Cardiac fibroblast (primary cell): ENCODE data around the gene CMPK1.
"Not testable (repeated sequence)": the region's sequence is repeated elsewhere in the genome, so short reads cannot be mapped to it uniquely, and the experiment has no call there.

Experiments used
- DNase-seq, 2 donors: peaks; one replicate each; pipeline versions ENCODE4 v3.0.0 to v3.0.0-alpha.2; 2010; ENCODE audit warnings: low read depth in 2 of 2
- H3K4me3 ChIP-seq, 2 donors: replicated peaks in 1 of 2; 1 replicate in 1 of 2; 2 replicates in 1 of 2; pipeline ENCODE4 v1.5.1; 2011; ENCODE audit warnings: low read depth in 2 of 2, low read length in 2 of 2, mild to moderate bottlenecking in 2 of 2, moderate library complexity in 1 of 2
- TF ChIP-seq, protein P1 (sequence below): IDR thresholded peaks from one replicate; pipeline ENCODE4 v1.5.1; 2011; ENCODE audit warnings: low read depth, mild to moderate bottlenecking, low read length, inconsistent platforms

The CMPK1 gene

DNA sequence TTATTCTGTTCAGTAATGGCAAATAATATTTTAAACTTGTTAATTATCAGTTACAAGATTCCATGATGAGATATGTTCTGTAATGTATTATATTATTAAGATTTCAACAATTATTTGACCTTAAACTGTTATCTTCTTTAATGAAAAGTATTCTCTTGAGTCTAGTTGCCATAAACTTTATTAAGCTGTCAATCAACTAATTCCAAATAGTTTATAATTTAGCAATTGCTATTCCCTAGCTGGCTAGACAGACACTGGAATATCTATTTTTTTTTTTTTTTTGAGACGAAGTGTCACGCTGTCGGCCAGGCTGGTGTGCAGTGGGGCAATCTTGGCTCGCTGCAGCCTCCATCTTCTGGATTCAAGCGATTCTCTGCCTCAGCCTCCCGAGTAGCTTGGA is 3.8 kb downstream of the CMPK1 start:
- H3K4me3 ChIP-seq: no peak overlapping the region
- TF ChIP-seq, protein P1, sequence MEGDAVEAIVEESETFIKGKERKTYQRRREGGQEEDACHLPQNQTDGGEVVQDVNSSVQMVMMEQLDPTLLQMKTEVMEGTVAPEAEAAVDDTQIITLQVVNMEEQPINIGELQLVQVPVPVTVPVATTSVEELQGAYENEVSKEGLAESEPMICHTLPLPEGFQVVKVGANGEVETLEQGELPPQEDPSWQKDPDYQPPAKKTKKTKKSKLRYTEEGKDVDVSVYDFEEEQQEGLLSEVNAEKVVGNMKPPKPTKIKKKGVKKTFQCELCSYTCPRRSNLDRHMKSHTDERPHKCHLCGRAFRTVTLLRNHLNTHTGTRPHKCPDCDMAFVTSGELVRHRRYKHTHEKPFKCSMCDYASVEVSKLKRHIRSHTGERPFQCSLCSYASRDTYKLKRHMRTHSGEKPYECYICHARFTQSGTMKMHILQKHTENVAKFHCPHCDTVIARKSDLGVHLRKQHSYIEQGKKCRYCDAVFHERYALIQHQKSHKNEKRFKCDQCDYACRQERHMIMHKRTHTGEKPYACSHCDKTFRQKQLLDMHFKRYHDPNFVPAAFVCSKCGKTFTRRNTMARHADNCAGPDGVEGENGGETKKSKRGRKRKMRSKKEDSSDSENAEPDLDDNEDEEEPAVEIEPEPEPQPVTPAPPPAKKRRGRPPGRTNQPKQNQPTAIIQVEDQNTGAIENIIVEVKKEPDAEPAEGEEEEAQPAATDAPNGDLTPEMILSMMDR: no peak
- DNase-seq: no peak

DNA sequence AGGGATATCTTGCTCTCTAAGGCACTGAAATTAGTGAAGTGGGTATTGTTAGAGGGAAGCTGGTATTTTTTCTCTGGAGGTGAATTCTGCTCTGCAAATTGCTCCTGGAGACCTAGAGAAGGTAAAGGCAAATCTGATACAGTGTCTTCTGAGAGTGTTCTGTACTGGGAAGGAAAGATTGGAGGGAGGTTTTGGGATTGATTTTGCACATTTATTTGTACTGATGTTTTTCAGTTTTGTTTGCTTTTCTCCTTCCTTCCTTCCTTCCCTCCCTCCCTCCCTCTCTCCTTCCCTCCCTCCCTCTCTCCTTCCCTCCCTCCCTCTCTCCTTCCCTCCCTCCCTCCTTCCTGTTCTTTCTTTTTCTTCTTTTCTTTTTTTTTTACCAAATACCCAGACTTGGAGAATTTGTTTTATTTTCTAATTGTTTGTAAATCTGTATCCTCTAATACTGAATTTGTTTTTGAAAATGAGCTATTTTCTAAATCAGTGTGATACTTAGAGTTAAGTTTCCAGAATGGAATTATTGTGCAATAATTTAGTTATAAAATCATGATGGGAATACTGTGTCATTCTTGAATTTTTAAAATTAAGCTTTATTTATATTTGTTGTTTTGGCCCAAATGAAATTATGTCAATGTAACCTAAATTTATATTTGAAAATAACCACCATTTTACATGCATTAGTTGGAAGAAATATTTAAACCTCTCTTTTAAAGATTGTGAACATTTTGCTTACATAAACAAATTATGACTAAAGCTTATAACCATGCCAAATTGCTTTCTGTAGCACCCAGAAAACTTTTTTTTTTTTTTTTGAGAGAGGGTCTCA is 4.9 kb downstream of the CMPK1 start:
- TF ChIP-seq, protein P1: no peak
- no peak overlapping the region for H3K4me3 ChIP-seq
- DNase-seq: no peak

DNA sequence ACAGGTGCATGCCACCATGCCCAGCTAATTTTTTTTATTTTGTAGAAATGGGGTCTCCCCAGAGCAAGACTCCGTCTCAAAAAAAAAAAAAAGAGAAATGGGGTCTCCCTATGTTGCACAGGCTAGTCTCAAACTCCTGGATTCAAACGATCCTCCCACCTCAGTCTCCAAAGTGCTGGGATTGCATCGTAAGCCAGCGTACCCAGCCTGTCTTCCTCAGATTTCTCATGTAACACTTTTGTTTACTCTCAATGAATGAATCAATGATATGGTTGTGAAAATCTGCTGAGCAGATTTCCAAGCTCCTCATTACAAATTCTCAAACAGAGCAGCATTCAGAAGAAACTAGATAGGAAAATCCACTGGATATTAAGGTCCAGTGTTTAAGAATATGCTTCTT is 6.6 kb downstream of the CMPK1 start:
- no peak overlapping the region for H3K4me3 ChIP-seq
- TF ChIP-seq, protein P1: no peak
- no peak for DNase-seq

DNA sequence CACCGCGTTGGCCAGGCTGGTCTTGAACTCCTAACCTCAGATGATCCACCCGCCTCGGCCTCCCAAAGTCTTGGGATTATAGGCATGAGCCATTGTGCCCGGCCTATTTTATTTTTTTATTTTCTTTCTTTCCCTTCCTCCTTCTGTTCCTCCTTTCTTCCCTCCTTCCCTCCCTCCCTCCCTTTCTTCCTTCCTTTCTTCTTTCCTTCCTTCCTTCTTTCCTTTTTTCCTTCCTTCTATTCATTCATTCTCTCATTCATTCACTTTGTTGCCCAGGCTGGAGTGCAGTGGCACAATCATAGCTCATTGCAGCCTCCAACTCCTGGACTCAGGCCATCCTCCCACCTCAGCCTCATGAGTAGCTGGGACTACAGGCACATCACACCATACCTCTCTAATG is 13.4 kb downstream of the CMPK1 start:
- DNase-seq: not testable (repeated sequence)

DNA sequence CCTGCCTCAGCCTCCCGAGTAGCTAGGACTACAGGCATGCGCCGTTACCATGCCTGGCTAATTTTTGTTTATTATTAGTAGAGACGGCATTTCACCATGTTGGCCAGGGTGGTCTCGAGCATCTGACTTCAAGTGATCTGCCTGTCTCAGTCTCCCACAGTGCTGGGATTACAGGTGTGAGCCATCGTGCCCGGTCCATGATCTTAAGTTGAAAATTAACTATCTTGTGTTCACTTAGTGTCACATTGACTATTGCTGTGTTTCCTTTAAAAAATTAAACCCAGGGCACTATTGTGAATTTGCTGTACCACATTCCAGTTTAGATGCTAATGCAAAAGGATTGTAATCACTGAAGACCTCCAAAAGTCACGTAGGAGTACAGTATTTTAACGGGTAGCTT is 14.1 kb downstream of the CMPK1 start:
- TF ChIP-seq, protein P1: no peak
- H3K4me3 ChIP-seq: no peak overlapping the region
- no peak for DNase-seq

More for the DNA sequence above, 13.4 kb downstream of the CMPK1 start:
- H3K4me3 ChIP-seq: not testable (repeated sequence)

DNA sequence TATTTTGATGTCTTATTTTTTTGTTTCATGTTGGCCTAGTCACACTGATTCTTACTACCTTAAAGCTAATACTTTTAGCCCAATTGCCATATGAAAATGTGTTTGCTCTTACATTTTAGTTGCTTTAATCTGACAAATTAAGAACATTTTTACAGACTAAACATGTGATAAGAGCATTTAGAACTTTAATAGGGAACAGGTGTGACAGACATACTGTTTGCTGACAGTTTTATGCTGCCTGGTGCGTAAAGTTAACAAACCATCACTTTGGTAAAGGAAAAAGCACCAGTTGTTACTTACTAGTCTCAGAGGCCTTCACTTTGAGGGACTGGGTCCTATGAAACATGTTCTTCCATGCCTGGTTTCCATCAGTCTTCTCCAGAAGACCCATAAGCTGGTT is 14.7 kb downstream of the CMPK1 start:
- no peak overlapping the region for H3K4me3 ChIP-seq
- TF ChIP-seq, protein P1: no peak
- DNase-seq: no peak

DNA sequence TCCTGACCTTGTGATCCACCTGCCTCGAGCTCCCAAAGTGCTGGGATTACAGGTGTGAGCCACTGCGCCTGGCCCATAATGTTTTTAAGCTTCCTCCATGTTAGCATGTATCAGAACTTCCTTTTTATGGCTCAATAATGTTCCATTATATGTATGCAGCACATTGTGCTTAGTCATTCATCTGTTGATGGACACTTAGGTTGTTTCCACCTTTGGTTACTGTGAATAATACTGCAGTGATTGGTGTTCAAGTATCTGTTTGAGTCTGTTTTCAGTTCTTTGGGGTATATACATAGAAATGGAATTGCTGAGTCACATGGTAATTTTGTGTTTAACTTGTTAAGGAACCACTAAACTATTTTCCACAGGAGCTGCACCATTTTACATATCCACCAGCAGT is 17.7 kb downstream of the CMPK1 start:
- H3K4me3 ChIP-seq: no peak overlapping the region
- TF ChIP-seq, protein P1: no peak
- peak in 1 of 2 donors; percentile 53 for DNase-seq
